Left renal pelvis (tissue), 4 donors: Measurements from ENCODE around the gene CALHM5. TPM values are rescaled to one million over a fixed set of nuclear protein-coding genes. Genes with fewer than 3 reads are reported as not detected.

Experiments
- DNase-seq, 4 donors: peaks; one replicate each; pipeline ENCODE4 v3.0.0-alpha.2; 2013; ENCODE audit warnings: low read depth in 4 of 4, low spot score in 3 of 4
- polyA plus RNA-seq, 4 donors: library from polyadenylated mRNA; unstranded; fragments of 120-200 nt; gene quantifications; one replicate each; pipeline ENCODE4 v1.2.1, GENCODE V29; 2013; ENCODE audit not compliant: insufficient read length in 4 of 4

The CALHM5 gene
- polyA plus RNA-seq, 4 donors = 0.96 to 4.3 (median 2.3) TPM

DNA sequence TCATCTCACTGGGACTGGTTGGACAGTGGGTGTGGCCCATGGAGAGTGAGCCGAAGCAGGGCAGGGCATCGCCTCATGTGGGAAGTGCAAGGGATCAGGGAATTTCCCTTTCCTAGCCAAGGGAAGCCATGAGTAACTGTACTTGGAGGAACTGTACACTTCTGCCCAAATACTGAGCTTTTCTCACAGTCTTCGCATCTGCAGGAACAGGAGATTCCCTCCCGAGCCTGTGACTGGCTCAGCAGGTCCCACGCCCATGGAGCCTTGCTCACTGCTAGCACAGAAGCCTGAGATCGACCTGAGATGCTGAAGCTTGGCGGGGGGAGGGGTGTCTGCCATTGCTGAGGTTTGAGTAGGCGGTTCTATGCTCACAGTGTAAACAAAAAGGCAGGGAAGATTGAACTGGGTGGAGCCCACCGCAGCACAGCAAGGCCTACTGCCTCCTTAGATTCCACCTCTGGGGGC lies 10.4 kb upstream of the CALHM5 start:
- no peak for DNase-seq

DNA sequence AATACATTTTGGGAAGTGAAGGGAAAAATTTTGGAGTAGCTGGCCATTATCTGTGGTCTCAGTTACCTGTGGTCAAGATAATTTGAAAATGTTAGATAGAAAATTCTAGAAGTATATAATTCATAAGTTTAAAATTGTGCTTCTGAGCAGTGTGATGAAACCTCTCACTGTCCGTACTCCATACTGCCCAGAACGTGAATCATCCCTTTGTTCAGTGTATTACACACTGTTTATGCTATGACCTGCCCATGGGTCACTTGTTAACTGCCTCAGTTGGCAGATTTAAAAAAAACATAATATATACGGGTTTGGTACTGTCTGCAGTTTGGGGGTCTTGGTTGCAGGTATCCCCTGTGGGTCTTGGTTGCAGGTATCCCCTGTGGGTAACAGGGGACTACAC lies 4.1 kb upstream of the CALHM5 start:
- DNase-seq = no peak

DNA sequence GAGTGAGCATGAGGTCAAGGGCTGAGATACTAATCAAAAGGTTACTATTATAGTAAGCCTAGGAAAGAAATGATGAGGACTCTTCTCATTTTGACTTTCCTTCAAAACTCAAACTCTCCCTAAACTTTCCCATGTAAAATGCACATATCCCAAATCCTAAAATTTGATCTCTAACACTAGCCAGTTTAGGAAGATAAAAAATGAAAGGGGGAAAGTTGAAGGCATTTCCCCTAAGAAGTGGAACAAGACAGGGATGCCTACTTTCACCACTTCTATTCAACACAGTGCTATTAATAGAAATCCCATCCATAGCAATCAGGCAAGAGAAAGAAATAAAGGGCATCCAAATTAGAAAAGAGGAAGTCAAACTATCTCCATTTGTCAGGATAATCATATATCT lies 2.9 kb upstream of the CALHM5 start:
- no peak for DNase-seq

GRCh38 chr6:116512111-116512559 lies 696 bp downstream of the CALHM5 start:
- DNase-seq = no peak

DNA sequence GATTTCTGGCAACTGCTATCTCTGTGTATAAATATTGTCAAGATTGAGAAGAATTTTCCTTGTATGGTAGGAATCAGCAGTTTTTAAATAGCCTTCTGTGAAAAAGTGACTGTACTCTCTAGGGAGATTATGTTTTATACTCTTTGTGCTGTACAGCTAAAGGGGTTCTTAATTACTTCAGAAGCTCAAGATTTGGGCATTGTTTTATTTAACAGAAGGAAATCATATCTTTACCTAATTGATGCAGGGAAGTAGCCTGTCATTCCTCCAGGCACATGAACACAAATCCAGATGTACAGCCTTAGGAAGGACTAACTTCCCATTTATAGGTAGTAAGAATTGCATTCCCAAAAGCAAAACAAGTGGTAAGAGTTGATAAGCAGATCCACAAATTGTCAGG lies 1.3 kb downstream of the CALHM5 start:
- DNase-seq = no peak

DNA sequence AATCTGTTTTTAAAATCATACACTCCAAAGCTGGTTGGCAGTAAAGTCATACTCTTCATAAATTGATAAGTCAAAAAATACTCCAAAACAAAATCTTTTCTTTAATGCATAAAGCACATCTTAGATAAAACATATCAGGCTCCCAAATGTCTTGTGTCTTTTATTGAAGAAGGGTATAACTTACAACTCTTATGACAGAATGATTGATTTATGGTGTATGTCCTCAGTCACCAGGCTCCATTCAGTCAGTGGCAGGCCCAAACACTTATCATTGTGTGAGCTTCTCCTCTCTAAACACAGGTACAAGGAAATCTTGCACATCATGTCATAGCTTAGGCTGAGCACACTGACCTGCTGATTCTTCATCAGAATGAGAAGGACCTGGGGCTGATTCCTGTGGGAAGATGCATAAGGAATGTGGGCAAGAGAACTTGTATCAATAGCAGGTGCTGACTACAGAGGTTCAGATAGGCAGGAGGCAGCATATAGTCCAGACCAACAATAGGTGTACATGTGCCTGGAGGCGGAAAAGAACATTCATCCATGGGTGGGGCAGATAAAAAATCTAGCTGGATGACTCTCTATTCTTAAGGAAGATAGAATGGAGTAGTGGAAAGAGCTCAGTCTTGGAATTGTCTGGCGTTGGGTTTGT lies 1.9 kb downstream of the CALHM5 start:
- DNase-seq = no peak

DNA sequence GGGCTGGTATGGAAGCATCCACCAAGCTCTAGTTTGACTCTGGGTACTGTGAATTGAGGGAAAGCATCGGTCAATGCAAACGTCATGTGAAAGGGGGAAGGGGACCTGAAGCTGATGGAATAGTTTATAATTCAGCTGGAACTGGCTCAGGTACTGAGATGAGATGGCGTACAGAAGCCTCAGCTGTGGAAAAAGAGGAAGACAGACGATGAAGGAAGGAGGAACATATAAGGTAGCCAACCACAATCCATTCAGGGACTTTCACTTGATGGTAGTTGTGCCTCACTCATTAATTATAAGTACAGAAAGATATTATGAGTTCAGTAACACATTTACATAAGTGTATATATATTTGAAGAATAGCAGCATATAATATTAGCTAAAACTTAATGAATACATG lies 2.7 kb downstream of the CALHM5 start:
- DNase-seq = no peak

DNA sequence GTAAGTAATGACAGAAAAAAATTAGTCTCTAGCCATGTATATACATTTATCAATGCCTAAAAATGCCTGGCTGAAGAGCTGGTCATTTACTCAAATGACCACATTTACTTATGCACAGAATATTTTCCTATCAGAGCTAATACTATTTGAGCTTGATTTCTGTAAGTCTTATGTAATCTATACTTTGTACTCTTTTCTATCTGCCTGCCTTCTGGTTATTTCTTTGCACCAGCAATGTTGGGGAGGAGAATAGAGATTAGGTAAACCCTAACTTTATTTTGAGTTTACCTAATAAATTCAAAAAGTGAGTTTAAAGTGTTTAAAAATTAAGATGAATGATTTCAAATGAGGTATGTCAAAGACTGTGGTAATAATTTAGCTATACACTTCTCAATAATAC lies 3.7 kb downstream of the CALHM5 start:
- no peak for DNase-seq

DNA sequence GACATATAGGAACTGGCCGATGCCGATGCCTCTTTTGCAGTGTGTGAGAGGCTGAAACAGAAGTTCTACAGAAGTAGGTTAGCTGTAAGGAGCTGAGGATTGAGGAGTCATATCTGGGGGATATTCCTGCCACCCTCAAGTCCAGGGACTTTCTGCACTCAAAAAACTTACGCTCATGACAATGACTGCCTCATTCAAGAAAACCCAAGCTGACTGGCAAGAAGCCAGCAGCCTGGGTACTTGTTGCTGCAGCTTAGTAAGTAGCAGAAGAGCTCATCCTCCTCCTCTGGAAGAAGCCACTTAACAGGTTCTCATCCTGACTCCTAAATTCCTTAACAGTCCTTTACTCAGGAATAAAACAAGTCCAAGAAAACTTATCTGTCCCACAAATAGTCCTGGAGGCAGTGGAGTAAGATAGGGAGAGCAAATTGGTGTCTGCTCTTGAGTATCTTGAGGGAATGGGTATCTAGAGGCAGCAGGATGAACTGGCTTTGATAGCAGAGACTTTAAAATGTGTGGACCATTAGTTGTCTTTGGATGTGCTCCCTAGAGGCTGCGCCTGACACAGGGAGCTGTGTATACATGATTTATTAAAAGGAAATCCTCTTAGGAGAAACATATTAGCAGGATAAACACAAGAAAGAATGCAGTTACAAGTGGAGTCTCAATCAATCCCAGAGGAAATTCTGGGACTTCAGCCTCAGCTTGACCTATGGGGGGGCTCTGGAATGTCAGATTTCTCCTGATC lies 7.4 kb downstream of the CALHM5 start:
- no peak for DNase-seq

DNA sequence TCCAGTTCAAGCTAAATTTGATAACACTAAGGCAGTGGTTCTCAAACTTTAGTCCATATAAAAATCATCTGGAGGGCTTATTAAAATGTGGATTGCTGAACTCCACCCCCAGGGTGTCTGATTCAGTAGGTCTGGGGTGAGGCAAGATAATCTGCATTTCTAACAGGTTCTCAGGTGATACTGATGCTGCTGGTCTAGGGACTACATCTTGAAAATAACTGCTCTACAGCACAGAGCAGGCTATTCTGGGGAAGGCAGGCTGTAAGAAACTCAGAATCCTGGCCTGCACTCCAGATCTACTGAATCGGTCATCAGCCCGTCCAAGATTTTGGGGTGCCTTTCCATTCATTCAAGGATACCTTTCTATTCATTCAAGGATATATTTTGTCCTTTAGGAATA lies 11.5 kb downstream of the CALHM5 start:
- no peak for DNase-seq

DNA sequence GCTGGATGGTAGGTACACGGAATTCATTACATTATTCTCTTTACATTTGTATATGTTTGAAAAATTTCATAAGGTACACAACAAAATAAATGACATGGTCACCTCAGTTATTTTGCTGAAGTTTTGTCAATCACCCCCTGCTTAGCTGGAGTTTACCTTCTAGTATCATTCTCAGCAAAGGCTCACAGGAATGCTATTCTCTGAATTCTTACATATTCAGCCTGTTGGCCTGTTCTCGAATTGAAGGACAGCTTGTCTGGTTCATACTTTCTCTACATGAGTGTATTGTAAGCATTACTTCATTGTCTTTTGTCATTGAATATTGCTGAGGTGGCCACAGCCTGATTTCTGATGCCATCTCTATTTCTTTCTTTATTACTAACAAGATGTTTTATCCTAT lies 12.8 kb downstream of the CALHM5 start:
- DNase-seq = no peak

- no peak for DNase-seq
Observed at GRCh38 chr6:116528133-116528532, 16.7 kb downstream of the CALHM5 start.

- no peak for DNase-seq
Observed at GRCh38 chr6:116528780-116529179, 17.3 kb downstream of the CALHM5 start.

- DNase-seq = no peak
Observed at GRCh38 chr6:116529466-116530290, 18.2 kb downstream of the CALHM5 start.

- DNase-seq = no peak
Observed at GRCh38 chr6:116530436-116530835, 19.0 kb downstream of the CALHM5 start.

DNA sequence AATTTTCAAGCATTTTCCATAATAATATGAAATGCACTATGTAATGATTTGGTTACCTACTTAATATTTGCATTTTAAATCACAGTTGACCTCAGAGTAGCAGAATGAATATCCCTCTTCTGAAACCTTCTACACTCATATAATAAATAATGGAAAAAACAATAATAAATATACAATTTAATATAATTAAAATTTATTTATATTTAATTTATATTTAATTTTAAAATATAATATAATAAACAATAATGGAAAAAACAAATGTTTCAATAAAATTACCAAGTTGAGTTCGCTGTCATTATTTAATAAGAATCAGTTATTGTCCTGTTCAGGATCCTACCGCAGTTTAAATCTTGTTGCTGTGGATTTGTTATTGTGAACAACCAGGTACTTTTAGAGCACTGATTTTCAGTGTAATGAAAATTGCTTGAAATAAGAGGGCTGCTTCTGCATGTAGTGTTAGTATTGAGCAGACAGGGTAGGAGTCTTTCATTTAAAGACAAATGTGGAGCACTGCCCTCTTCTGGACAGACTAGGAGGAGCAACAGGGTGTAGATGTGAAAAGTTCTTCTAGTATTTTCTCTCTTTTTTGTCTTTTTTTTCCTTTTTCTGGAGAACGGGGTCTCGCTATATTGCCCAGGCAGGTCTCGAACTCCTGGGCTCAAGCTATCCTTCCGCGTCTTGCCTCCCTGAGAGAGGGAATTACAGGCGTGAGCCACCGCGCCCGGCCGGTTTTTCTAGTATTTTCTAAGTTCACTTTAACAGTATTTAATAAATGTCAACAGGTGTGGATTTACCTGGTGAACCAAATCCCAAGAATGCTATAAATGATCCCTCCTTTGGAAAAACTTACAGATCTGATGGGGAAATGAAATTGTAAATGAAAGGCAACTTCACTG lies 20.5 kb downstream of the CALHM5 start:
- DNase-seq = no peak

GRCh38 chr6:116533233-116533957 lies 22.0 kb downstream of the CALHM5 start:
- no peak for DNase-seq

GRCh38 chr6:116535109-116535508 lies 23.7 kb downstream of the CALHM5 start:
- no peak for DNase-seq

DNA sequence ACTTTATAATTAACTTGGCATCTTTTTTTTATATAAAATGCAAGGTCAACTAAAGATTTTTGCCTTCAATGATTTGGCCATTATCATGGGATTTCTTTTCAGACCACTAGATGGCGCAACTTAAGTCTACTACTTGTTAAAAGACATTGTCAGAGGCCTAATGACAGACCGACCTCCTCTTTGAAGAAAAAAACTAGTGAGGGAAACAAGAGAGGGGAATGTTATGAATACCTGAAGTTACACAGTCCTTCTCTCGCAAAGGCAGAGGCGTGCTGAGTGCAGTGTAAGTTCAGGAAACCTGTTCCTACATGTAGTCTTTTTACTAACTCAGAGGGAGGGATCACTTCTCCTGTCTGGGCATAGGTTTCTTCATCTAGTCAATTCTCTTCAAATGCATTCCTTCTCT lies 24.8 kb downstream of the CALHM5 start:
- no peak for DNase-seq

DNA sequence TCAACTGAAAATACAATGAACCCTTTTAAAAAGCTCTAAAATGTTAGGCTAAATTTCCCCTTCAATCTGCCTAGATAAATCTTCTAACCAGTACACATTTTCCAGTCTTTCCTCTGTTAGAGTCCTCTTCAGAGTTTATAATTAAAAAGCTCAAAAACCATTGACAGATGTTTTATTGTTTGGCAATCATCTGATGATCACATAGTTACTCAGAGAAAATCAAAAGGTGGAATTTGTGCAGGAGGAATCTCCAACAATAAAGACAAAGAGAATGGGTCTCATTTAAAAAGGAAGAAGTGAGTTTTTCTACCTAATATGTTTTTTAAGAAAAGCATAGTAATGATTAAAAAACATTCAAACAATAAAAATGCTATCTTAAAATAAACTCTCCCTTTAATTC lies 31.0 kb downstream of the CALHM5 start:
- no peak for DNase-seq
